Stomach (tissue), 9 donors: ENCODE results near the gene NRN1L. TPM values are rescaled to one million over a fixed set of nuclear protein-coding genes. Genes with fewer than 3 reads are reported as not detected.
A peak's percentile ranks its signal among the peaks of the same experiment; 100 is the strongest.
"Not testable (repeated sequence)": the region's sequence is repeated elsewhere in the genome, so short reads cannot be mapped to it uniquely, and the experiment has no call there.

Experiments used
- DNase-seq, 2 donors: peaks; one replicate each; pipeline versions ENCODE4 v3.0.0 to v3.0.0-alpha.2; 2013 to 2019
- H3K27ac ChIP-seq, 5 donors: fragments of 200-600 bp in 4 of 5; sonication (generic) in 4 of 5; one replicate each; pipeline ENCODE4 v1.5.1; 2013 to 2019; ENCODE audit warnings: mild to moderate bottlenecking in 1 of 5, moderate library complexity in 1 of 5
- H3K27me3 ChIP-seq, 3 donors: fragments of 200-600 bp; sonication (generic); one replicate each; pipeline ENCODE4 v1.5.1; 2017 to 2019; ENCODE audit warnings: mixed run types in 1 of 3
- H3K36me3 ChIP-seq, 4 donors: fragments of 200-600 bp; sonication (generic); 1 replicate in 3 of 4; 2 replicates in 1 of 4; pipeline ENCODE4 v1.5.1; 2016 to 2019
- H3K4me1 ChIP-seq, 4 donors: fragments of 200-600 bp; sonication (generic); one replicate each; pipeline ENCODE4 v1.5.1; 2016 to 2019
- H3K4me3 ChIP-seq, 4 donors: fragments of 200-600 bp; sonication (generic) in 3 of 4; one replicate each; pipeline ENCODE4 v1.5.1; 2016 to 2019; ENCODE audit warnings: mild to moderate bottlenecking in 1 of 4
- H3K9me3 ChIP-seq, 4 donors: fragments of 200-600 bp; sonication (generic); one replicate each; pipeline ENCODE4 v1.5.1; 2016 to 2019
- CTCF ChIP-seq, 7 experiments: fragments of 450-650 bp in 4 of 7; fragments of 200-600 bp in 3 of 7; sonication (generic) in 3 of 7; IDR thresholded peaks; one replicate each; pipeline ENCODE4 v1.5.1; 2016 to 2019; ENCODE audit warnings: antibody characterized with exemption in 7 of 7, control low read depth in 2 of 7, mild to moderate bottlenecking in 1 of 7
- EP300 ChIP-seq: sonication (generic); formaldehyde crosslinking; IDR thresholded peaks from one replicate; pipeline ENCODE4 v1.6.1; 2017; ENCODE audit warnings: antibody characterized with exemption
- POLR2A ChIP-seq, 4 donors: fragments of 450-650 bp; IDR thresholded peaks; one replicate each; pipeline ENCODE4 v1.6.1; 2016; ENCODE audit warnings: antibody characterized with exemption in 4 of 4, control low read depth in 2 of 4, mild to moderate bottlenecking in 1 of 4, moderate library complexity in 1 of 4
- POLR2AphosphoS5 ChIP-seq, 3 donors: sonication (generic); formaldehyde crosslinking; IDR thresholded peaks; one replicate each; pipeline ENCODE4 v1.6.1; 2016; ENCODE audit warnings: antibody characterized with exemption in 3 of 3
- WGBS, 5 donors: extraction: QIAGEN DNeasy Blood & Tissue Kit in 3 of 5; methylation state at CpG; one replicate each; pipeline versions ENCODE4 v1.1.5 to v1.1.7; 2013 to 2018; 5-methylcytosine and 5-hydroxymethylcytosine counted together
- intact Hi-C: fragments of 100-400 bp; cut with DNase I; formaldehyde crosslinking; loops from one replicate; pipeline ENCODE4 v1.15.1; 2023; ENCODE audit warnings: low total_unique reads
- polyA plus RNA-seq, 3 donors: library from polyadenylated mRNA; stranded (reverse); fragments of 200-250 nt; gene quantifications; one replicate each; pipeline ENCODE4 v1.2.3, GENCODE V29; 2013
- total RNA-seq, 5 donors: library from RNA; depleted of rRNA; stranded (reverse); fragments of >200 nt; gene quantifications; one replicate each; pipeline versions ENCODE4 v1.1.0 to v1.2.3, GENCODE V29; 2014 to 2016
- donor health status: healthy with polysubstance abuse.
- donor health status: Bipolar disorder and iron deficiency.
- donor health status: healthy.

NRN1L gene
- total and polyA plus RNA-seq, 8 donors: 2.0 to 2.7 TPM; not detected in 6

DNA sequence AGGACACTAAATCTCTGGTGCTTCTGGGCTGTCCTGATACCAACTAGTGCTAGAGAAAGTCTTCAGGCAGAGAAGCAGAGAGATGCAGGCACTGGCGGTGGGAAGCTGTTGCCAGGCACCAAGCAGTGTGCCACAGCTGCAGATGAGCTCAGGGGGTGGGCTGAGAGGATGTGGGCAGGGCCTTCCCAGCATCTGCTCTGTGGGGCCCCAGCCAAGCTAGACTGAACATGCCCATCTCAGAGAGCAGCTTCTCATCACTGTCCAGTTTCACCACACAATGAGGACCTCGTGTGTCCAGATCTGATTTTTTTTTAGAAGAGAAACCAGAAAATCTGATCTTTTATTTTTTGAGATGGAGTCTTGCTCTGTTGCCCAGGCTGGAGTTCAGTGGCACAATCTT is 25.5 kb downstream of the NRN1L start:
- Histone ChIP-seq H3K27me3 (no peaks in the 10 kb centered on the region), H3K4me1 (peaks cover 0 to 8% (median 1%) of the 10 kb centered on the region in 4 donors), H3K4me3 (no peak overlapping the region), H3K27ac (no peak overlapping the region), H3K9me3 (no peaks in the 10 kb centered on the region), H3K36me3 (peaks cover 20 to 58% (median 50%) of the 10 kb centered on the region in 4 donors)
- WGBS, 5 donors: 65 to 75% (median 68%) methylated on average over 2 of the region's 2 CpGs
- TF ChIP-seq POLR2A (IDR thresholded peaks at IDR 0.05): no peak
- no peak for TF ChIP-seq EP300
- no peak for TF ChIP-seq POLR2AphosphoS5 (IDR thresholded peaks at IDR 0.05)
- no peak for TF ChIP-seq CTCF (IDR thresholded peaks at IDR 0.05)
- peak in 1 of 2 donors; percentile 62 for DNase-seq
- intact Hi-C loops: no loop called here

DNA sequence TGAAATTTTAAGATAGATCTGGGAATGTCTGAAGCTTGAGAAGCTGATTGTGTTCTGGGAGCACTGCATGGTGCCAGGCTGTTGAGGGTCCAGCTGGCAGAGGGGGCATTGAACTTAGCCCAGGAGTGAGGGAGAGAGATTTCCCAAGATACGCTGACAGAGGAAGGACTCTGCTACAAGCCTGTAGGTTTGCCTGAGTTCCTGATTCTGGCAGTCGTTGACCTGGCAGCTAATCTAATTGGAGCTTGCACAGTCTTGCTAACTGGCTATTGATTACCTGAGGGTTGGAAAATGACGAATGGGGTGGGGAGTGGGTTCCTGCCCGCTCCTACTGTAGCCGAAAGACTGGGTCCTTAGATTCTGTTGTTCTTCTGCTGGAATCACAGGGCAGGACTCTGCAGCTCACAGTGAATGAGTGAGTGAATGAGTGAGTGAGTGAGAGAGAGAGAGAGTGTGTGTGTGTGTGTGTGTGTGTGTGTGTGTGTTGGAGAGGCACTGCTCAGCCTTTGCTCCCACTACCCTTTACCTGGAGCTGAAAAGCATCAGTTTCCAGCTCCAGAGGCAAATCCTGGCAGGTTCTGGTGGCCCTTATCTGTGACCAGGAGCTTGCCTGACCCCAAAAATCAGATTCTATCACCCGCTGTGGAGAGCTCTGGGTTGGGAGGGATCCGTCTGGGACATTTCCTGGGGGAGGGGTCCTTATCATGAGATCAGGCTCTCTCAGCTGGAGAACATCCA is 30.2 kb downstream of the NRN1L start:
- peaks cover 6 to 40% (median 22%) of the 10 kb centered on the region in 4 donors for H3K4me1 ChIP-seq
- no peaks in the 10 kb centered on the region for H3K9me3 ChIP-seq
- H3K4me3 ChIP-seq: no peak overlapping the region
- H3K27ac ChIP-seq: no peak overlapping the region
- no peaks in the 10 kb centered on the region for H3K27me3 ChIP-seq
- TF ChIP-seq CTCF (IDR thresholded peaks at IDR 0.05) (no peak), POLR2AphosphoS5 (IDR thresholded peaks at IDR 0.05) (no peak), POLR2A (IDR thresholded peaks at IDR 0.05) (no peak), EP300 (no peak)
- no peak for DNase-seq
- 64 to 77% (median 69%) methylated on average over 6 to 7 of the region's 7 CpGs for WGBS, 5 donors
- intact Hi-C loops: no loop called here
- H3K36me3 ChIP-seq: peaks cover 12 to 78% (median 67%) of the 10 kb centered on the region in 4 donors

DNA sequence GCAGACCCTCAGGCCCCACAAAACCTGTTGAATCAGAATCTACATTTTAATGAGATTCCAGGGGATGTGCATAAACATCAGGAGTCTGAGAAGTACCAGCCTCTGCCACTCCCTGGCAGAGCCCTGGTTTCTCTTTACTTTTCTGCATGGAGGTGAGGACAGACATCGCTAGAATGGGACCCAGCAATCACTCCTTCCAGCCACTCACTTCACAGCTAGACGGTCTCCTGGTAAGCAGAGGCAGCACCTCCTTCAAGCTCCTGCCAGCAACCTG is 30.7 kb downstream of the NRN1L start:
- H3K9me3 ChIP-seq, H3K4me3 ChIP-seq, DNase-seq, intact Hi-C loops, H3K27ac ChIP-seq, H3K27me3 ChIP-seq: not testable (repeated sequence)
- 43 to 78% (median 67%) methylated on average over 1 to 2 of the region's 2 CpGs for WGBS, 5 donors
- H3K36me3 ChIP-seq: peaks cover 8 to 78% (median 65%) of the 10 kb centered on the region in 4 donors
- H3K4me1 ChIP-seq: peaks cover 6 to 40% (median 22%) of the 10 kb centered on the region in 4 donors

DNA sequence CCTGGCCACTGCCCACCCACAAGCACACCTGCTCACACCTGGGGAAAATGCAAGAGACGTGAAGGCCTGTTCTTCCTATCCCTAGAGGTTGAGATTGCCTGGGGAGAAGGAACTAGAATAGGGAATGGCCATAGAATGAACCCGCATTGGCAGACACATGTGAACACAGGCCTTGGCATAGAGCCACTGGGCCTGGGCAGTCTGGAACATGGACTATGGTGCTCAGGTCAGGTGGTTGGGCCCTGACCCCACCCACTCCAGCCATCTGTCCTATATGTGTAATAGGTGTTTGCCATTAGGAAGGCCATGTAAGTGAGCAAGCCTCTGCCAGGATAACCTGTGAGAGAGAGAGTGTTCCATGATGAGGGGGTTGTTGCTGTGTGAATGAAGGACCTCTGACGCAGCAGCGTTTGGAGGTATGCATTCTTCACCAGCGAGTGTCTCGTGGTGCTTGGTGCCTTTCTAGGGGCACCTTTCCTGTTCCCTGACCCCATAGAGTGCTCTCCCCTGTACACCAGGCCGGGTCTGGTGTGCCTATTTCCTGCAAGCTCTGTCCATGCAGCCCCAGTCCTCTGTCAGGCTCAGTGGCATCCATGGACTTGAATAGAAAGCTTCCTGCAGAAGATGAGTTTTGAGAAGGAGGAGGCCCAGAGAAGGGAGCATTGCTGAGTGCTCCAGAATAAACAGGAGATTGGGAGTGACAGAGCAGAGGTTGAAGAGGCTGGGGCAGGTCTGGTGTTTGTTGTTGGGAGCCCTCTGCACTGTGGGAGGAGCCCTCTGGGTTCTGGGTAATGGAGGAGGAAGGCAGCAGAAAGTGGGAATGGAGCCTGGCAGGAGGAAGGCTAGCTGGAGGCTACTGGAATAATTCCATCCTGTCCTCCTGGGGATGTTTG is 31.4 kb downstream of the NRN1L start:
- TF ChIP-seq POLR2A (IDR thresholded peaks at IDR 0.05): no peak
- no peaks in the 10 kb centered on the region for H3K27me3 ChIP-seq
- H3K27ac ChIP-seq: no peak overlapping the region
- no peak overlapping the region for H3K4me3 ChIP-seq
- peaks cover 8 to 72% (median 59%) of the 10 kb centered on the region in 4 donors for H3K36me3 ChIP-seq
- no peaks in the 10 kb centered on the region for H3K9me3 ChIP-seq
- 67 to 82% (median 69%) methylated on average over 7 of the region's 7 CpGs for WGBS, 5 donors
- peaks cover 6 to 40% (median 22%) of the 10 kb centered on the region in 4 donors for H3K4me1 ChIP-seq
- DNase-seq: peak in 1 of 2 donors; percentile 81
- intact Hi-C loops: no loop called here

DNA sequence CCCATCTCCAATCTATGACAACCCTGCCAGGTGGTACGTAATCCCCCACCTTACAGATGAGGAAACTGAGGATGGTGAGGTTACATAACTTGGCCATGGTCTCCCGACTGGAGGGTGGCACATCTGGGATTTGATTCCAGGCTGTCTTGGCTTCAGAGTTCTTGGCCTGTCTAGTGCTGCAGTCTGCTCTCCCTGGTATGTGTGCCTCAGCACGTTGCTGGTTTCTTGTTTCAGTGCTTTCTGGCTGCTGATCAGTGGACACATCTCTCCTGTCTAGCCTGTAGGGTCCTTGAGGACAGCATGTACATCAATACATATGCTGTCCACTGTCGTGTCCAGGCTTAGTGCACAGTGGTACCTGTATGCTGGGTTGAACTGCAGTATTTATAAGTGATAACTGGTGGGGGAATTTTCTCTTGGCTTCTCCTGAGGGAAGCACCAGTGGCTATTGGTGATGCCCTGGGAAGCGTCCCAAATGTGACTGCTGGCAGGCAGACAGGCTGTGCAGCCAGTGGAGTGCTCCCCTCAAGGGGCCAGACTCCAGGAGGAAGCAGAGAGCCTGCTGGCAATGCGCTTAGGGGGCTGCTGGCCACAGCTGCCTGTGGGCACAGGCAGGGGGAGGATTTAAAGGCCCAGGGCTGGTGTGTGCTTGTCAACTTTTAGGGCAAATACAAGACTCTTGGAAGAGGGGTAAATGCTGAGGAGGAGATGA is 32.6 kb downstream of the NRN1L start:
- Histone ChIP-seq H3K9me3 (no peaks in the 10 kb centered on the region), H3K36me3 (peaks cover 10 to 67% (median 48%) of the 10 kb centered on the region in 4 donors), H3K4me1 (peaks cover 6 to 40% (median 26%) of the 10 kb centered on the region in 4 donors), H3K4me3 (no peak overlapping the region), H3K27ac (peak overlapping the region in 3 of 5 donors; percentile 20 to 66 (median 46)), H3K27me3 (no peaks in the 10 kb centered on the region)
- no peak for TF ChIP-seq CTCF (IDR thresholded peaks at IDR 0.05)
- no peak for TF ChIP-seq POLR2AphosphoS5 (IDR thresholded peaks at IDR 0.05)
- TF ChIP-seq POLR2A (IDR thresholded peaks at IDR 0.05): no peak
- no peak for TF ChIP-seq EP300
- intact Hi-C loops: no loop called here
- WGBS, 5 donors: 49 to 78% (median 71%) methylated on average over 6 of the region's 6 CpGs
- DNase-seq: no peak
